ENCODE measurements around the gene PHF19. TPM values are rescaled to one million over a fixed set of nuclear protein-coding genes. Genes with fewer than 3 reads are reported as not detected.

The PHF19 gene
- total RNA-seq, 1 experiment from 2014 or later = 106 TPM

GRCh38 chr9:120855827-120856670 lies 20.9 kb downstream of the PHF19 start:
- DNase-seq (ENCODE audit: low spot score) = no peak

GRCh38 chr9:120854596-120855327 lies 22.2 kb downstream of the PHF19 start:
- no peak for DNase-seq (ENCODE audit: low spot score)

GRCh38 chr9:120853198-120853597 lies 23.8 kb downstream of the PHF19 start:
- no peak for DNase-seq (ENCODE audit: low spot score)

GRCh38 chr9:120852240-120853010 lies 24.6 kb downstream of the PHF19 start:
- DNase-seq (ENCODE audit: low spot score) = no peak

GRCh38 chr9:120851449-120851848 lies 25.5 kb downstream of the PHF19 start:
- no peak for DNase-seq (ENCODE audit: low spot score)

GRCh38 chr9:120850315-120850714 lies 26.7 kb downstream of the PHF19 start:
- DNase-seq (ENCODE audit: low spot score) = no peak

GRCh38 chr9:120846906-120847305 lies 30.1 kb downstream of the PHF19 start:
- DNase-seq (ENCODE audit: low spot score) = no peak

GRCh38 chr9:120846251-120846889 lies 30.6 kb downstream of the PHF19 start:
- DNase-seq (ENCODE audit: low spot score) = no peak

- no peak for DNase-seq (ENCODE audit: low spot score)
Measured at GRCh38 chr9:120845255-120845654, 31.7 kb downstream of the PHF19 start.

GRCh38 chr9:120842685-120843485 lies 34.1 kb downstream of the PHF19 start, which contains the start of gene PSMD5:
Gene PSMD5, minus strand, starts transcription at chr9:120842922. Its CDS starts 13 bp downstream, at chr9:120842909.
- DNase-seq (ENCODE audit: low spot score) = peak; percentile 98

GRCh38 chr9:120841930-120842684 lies 34.9 kb downstream of the PHF19 start:
- peak; percentile 47 for DNase-seq (ENCODE audit: low spot score)

GRCh38 chr9:120839146-120839545 lies 37.8 kb downstream of the PHF19 start:
- no peak for DNase-seq (ENCODE audit: low spot score)

GRCh38 chr9:120837921-120838320 lies 39.1 kb downstream of the PHF19 start:
- DNase-seq (ENCODE audit: low spot score) = no peak

- no peak for DNase-seq (ENCODE audit: low spot score)
Measured at GRCh38 chr9:120833325-120833724, 43.7 kb downstream of the PHF19 start.

- no peak for DNase-seq (ENCODE audit: low spot score)
Measured at GRCh38 chr9:120832807-120833206, 44.2 kb downstream of the PHF19 start.

- DNase-seq (ENCODE audit: low spot score) = no peak
Measured at GRCh38 chr9:120830865-120831264, 46.1 kb downstream of the PHF19 start.

- DNase-seq (ENCODE audit: low spot score) = no peak
Measured at GRCh38 chr9:120830151-120830550, 46.8 kb downstream of the PHF19 start.

GRCh38 chr9:120829650-120830049 lies 47.3 kb downstream of the PHF19 start:
- DNase-seq (ENCODE audit: low spot score) = no peak

GRCh38 chr9:120820095-120820494 lies 56.9 kb downstream of the PHF19 start:
- no peak for DNase-seq (ENCODE audit: low spot score)

- DNase-seq (ENCODE audit: low spot score) = no peak
Measured at GRCh38 chr9:120818595-120818994, 58.4 kb downstream of the PHF19 start.
